BJ (cell line): Measurements from ENCODE around the gene GPR75. TPM values are rescaled to one million over a fixed set of nuclear protein-coding genes. Genes with fewer than 3 reads are reported as not detected.

Source experiments
- CTCF ChIA-PET: fragments of 350-600 bp; formaldehyde crosslinking; extraction: SDS; loops from one replicate; lab custom pipeline; 2021; ENCODE audit warnings: antibody characterized with exemption, inconsistent platforms; lab: Yijun Ruan, JAX
- POLR2A ChIA-PET: fragments of 300-600 bp; sonication (Branson Sonifier 250); formaldehyde crosslinking; extraction: SDS; loops from one replicate; lab custom pipeline; 2021; ENCODE audit warnings: antibody characterized with exemption; lab: Charles Lee
- DNase-seq: peaks from one replicate; pipeline ENCODE4 v3.0.0-alpha.2; 2011; ENCODE audit warnings: low read depth
- H3K27me3 ChIP-seq: 2 replicates; pipeline ENCODE4 v1.6.0; 2011; ENCODE audit warnings: low read length; ENCODE audit not compliant: control insufficient read depth, insufficient read depth
- H3K36me3 ChIP-seq: 2 replicates; pipeline ENCODE4 v1.5.1; 2011; ENCODE audit warnings: low read length; ENCODE audit not compliant: control insufficient read depth, insufficient read depth
- H3K4me3 ChIP-seq: 2 replicates; pipeline ENCODE4 v1.5.1; 2011; ENCODE audit warnings: low read depth, mild to moderate bottlenecking, control low read depth, low read length
- CTCF ChIP-seq: IDR thresholded peaks from 2 replicates; pipeline ENCODE4 v1.5.1; 2011; ENCODE audit warnings: low read depth, mild to moderate bottlenecking, control low read depth, inconsistent platforms, low read length, moderate library complexity; ENCODE audit not compliant: insufficient read depth
- polyA plus RNA-seq: library from polyadenylated mRNA; depleted of rRNA; stranded (reverse); fragments of >200 nt; gene quantifications from 2 replicates; pipeline ENCODE4 v1.2.3, GENCODE V29; 2011

The GPR75 gene
- polyA plus RNA-seq, 1 experiment, result 1.5 TPM

GRCh38 chr2:53821810-53822209, 38.0 kb downstream of the GPR75 start:
- Histone ChIP-seq H3K4me3 (no peak overlapping the region), H3K27me3 (no peaks in the 10 kb centered on the region), H3K36me3 (peaks cover 7% of the 10 kb centered on the region)
- no peak for TF ChIP-seq CTCF
- POLR2A ChIA-PET, result no interaction called here
- CTCF ChIA-PET, result no interaction called here
- no peak for DNase-seq

GRCh38 chr2:53820711-53821110, 39.1 kb downstream of the GPR75 start:
- no peak for TF ChIP-seq CTCF
- Histone ChIP-seq H3K4me3 (no peak overlapping the region), H3K36me3 (peaks cover 9% of the 10 kb centered on the region), H3K27me3 (no peaks in the 10 kb centered on the region)
- ChIA-PET CTCF (interaction anchor here (0.5 to 0.6 kb wide), 2 partner anchors 26 to 449 kb away, joined by 3 to 4 read pairs; no protein-coding TSS in a partner anchor), POLR2A (no interaction called here)
- no peak for DNase-seq

- Histone ChIP-seq H3K27me3 (no peaks in the 10 kb centered on the region), H3K4me3 (no peak overlapping the region), H3K36me3 (peaks cover 9% of the 10 kb centered on the region)
- ChIA-PET POLR2A (no interaction called here), CTCF (no interaction called here)
- DNase-seq, result no peak
- TF ChIP-seq CTCF, result no peak
Observed at GRCh38 chr2:53820048-53820447, 39.7 kb downstream of the GPR75 start.

- ChIA-PET POLR2A (no interaction called here), CTCF (interaction anchor here (1.3 kb wide), 1 partner anchor 13 kb away, joined by 3 read pairs; no protein-coding TSS in a partner anchor)
- Histone ChIP-seq H3K36me3 (peaks cover 9% of the 10 kb centered on the region), H3K27me3 (no peaks in the 10 kb centered on the region), H3K4me3 (no peak overlapping the region)
- DNase-seq, result no peak
- no peak for TF ChIP-seq CTCF
Observed at GRCh38 chr2:53819634-53820033, 40.1 kb downstream of the GPR75 start.

- Histone ChIP-seq H3K4me3 (no peak overlapping the region), H3K27me3 (no peaks in the 10 kb centered on the region), H3K36me3 (peaks cover 9% of the 10 kb centered on the region)
- no peak for TF ChIP-seq CTCF
- no peak for DNase-seq
- ChIA-PET CTCF (interaction anchor here (1.3 kb wide), 1 partner anchor 12 kb away, joined by 3 read pairs; no protein-coding TSS in a partner anchor), POLR2A (no interaction called here)
Observed at GRCh38 chr2:53818854-53819435, 40.8 kb downstream of the GPR75 start.
